Measurements from ENCODE around the gene PHACTR4. TPM values are rescaled to one million over a fixed set of nuclear protein-coding genes. Genes with fewer than 3 reads are reported as not detected.

The PHACTR4 gene
- total and polyA plus RNA-seq, 2 of the 8 experiments (the other 6 are each of a cell fraction or from before 2014, with no cell fraction given) = 23.7 to 57.8 TPM

- TF ChIP-seq RXRA (IDR thresholded peaks at IDR 0.05; ENCODE audit: insufficient read depth, low read depth, low read length) = no peak
- TF ChIP-seq, protein P1, sequence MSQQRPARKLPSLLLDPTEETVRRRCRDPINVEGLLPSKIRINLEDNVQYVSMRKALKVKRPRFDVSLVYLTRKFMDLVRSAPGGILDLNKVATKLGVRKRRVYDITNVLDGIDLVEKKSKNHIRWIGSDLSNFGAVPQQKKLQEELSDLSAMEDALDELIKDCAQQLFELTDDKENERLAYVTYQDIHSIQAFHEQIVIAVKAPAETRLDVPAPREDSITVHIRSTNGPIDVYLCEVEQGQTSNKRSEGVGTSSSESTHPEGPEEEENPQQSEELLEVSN (IDR thresholded peaks at IDR 0.05) = no peak
- TF ChIP-seq TAF1 (IDR thresholded peaks at IDR 0.05; ENCODE audit: low read depth, low read length) = no peak
- TF ChIP-seq RNF2 (IDR thresholded peaks at IDR 0.05; ENCODE audit: borderline replicate concordance, low read depth, low read length, missing control alignments, poor library complexity, severe bottlenecking) = no peak
- no peak for TF ChIP-seq USF2 (IDR thresholded peaks at IDR 0.05; ENCODE audit: low read length)
These were observed 52.2 kb downstream of the PHACTR4 start (continued) for GRCh38 chr1:28421744-28422143.

Measured in H1 (cell line).